Gastrocnemius medialis (tissue), 4 donors: ENCODE results near the gene ADIPOQ. TPM values are rescaled to one million over a fixed set of nuclear protein-coding genes. Genes with fewer than 3 reads are reported as not detected.
"Not testable (repeated sequence)": the region's sequence is repeated elsewhere in the genome, so short reads cannot be mapped to it uniquely, and the experiment has no call there.

ENCODE experiments used
- ATAC-seq, 2 donors: fragments of 150-250 bp; one replicate each; pipeline ENCODE4 v1.9.1; 2016
- DNase-seq, 2 donors: peaks; one replicate each; pipeline ENCODE4 v3.0.0-alpha.2; 2019
- H3K27ac ChIP-seq, 4 donors: fragments of 200-600 bp; sonication (generic); 1 replicate in 1 of 4; 2 replicates in 3 of 4; pipeline ENCODE4 v1.5.1; 2016 to 2018; ENCODE audit warnings: mild to moderate bottlenecking in 2 of 4, moderate library complexity in 1 of 4
- H3K27me3 ChIP-seq, 3 donors: fragments of 200-600 bp; sonication (generic) in 2 of 3; 1 replicate in 1 of 3; 2 replicates in 2 of 3; pipeline versions ENCODE4 v1.5.1 to v1.6.0; 2016 to 2019; ENCODE audit warnings: mild to moderate bottlenecking in 1 of 3, moderate library complexity in 1 of 3
- H3K36me3 ChIP-seq, 2 donors: fragments of 200-600 bp; sonication (generic) in 1 of 2; one replicate each; pipeline ENCODE4 v1.5.1; 2017 to 2018
- H3K4me1 ChIP-seq, 2 donors: fragments of 200-600 bp; sonication (generic) in 1 of 2; one replicate each; pipeline ENCODE4 v1.5.1; 2016 to 2017; ENCODE audit warnings: mild to moderate bottlenecking in 2 of 2
- H3K4me3 ChIP-seq, 4 donors: fragments of 200-600 bp; sonication (generic) in 3 of 4; 1 replicate in 1 of 4; 2 replicates in 3 of 4; pipeline ENCODE4 v1.5.1; 2016 to 2019; ENCODE audit warnings: mild to moderate bottlenecking in 2 of 4
- H3K9me3 ChIP-seq, 3 donors: fragments of 200-600 bp; sonication (generic) in 2 of 3; 1 replicate in 1 of 3; 2 replicates in 2 of 3; pipeline ENCODE4 v1.5.1; 2016 to 2019
- CTCF ChIP-seq, 5 experiments: fragments of 450-650 bp in 3 of 5; fragments of 200-600 bp in 2 of 5; sonication (generic) in 2 of 5; IDR thresholded peaks in 4 of 5; conservative IDR thresholded peaks in 1 of 5; 1 replicate in 4 of 5; 2 replicates in 1 of 5; pipeline ENCODE4 v1.5.1; 2016 to 2019; ENCODE audit warnings: antibody characterized with exemption in 5 of 5, mild to moderate bottlenecking in 3 of 5, moderate library complexity in 3 of 5
- POLR2A ChIP-seq, 2 donors: fragments of 450-650 bp; IDR thresholded peaks; one replicate each; pipeline ENCODE4 v1.6.1; 2017; ENCODE audit warnings: antibody characterized with exemption in 2 of 2, mild to moderate bottlenecking in 2 of 2, moderate library complexity in 2 of 2
- in situ Hi-C, 4 donors: fragments of 200-750 bp; cut with MboI; loops; one replicate each; pipeline versions ENCODE4 v1.15.0 to v1.8.0; 2017; ENCODE audit warnings: low sequenced_read_pairs in 4 of 4
- intact Hi-C: fragments of 100-400 bp; cut with DNase I; formaldehyde crosslinking; loops from one replicate; pipeline ENCODE4 v1.15.1; 2023; ENCODE audit warnings: low total_unique reads
- total RNA-seq, 4 donors: library from RNA; depleted of rRNA; stranded (reverse); fragments of >200 nt; gene quantifications; one replicate each; pipeline versions ENCODE4 v1.1.0 to v1.2.3, GENCODE V29; 2016

The ADIPOQ gene
- total RNA-seq, 4 donors from 2014 or later, result 0.33 to 4.1 (median 1.8) TPM

DNA sequence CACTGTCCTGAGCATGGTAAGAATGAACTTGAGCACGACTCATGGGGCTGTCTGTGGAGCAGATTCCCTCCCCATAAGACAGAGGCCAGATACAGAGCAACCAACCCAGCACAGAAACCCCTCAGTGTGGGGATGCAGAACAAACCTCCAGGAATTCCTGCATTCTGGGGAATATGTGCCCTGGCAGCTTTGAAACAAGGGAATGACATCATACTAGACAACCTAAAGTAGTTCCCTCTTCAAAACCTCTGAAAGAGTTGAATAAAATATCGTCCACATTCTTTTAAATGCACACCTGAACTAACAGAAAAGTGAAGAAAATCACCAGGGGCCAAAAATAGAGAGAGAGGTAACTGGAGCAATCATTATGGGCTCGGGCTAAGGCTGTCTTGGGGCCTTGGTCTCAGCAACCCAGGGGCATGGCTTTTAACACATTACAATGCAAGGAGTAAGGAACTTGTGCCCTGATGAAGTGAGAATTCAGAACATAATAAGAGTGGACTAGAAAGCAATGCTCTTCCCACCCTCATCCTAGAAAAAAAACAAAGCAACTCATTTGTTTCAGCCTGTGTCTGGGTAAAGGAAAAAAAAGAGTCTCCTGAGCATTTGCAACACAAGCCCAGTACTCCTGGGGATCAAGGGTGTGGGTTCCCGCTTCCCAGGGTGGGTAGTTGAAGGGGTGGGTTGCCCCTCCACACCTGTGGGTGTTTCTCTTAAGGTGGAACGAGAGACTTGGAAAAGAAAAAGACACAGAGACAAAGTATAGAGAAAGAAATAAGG is 43.9 kb downstream of the ADIPOQ start:
- Histone ChIP-seq H3K4me3 (no peak overlapping the region), H3K27ac (no peak overlapping the region), H3K27me3 (no peaks in the 10 kb centered on the region), H3K9me3 (no peaks in the 10 kb centered on the region), H3K36me3 (no peaks in the 10 kb centered on the region), H3K4me1 (peaks cover 10 to 11% of the 10 kb centered on the region in 2 donors)
- ATAC-seq (no peak), DNase-seq (no peak)
- no peak for TF ChIP-seq CTCF (IDR thresholded peaks at IDR 0.05 in 4 of 5, conservative IDR thresholded peaks at IDR 0.05 in 1 of 5)
- TF ChIP-seq POLR2A (IDR thresholded peaks at IDR 0.05), result no peak
- intact Hi-C loops (no loop called here), in situ Hi-C loops (no loop called here)

- intact Hi-C loops, result not testable (repeated sequence)
Measured at GRCh38 chr3:186887507-186887938, 45.0 kb downstream of the ADIPOQ start.

GRCh38 chr3:186888569-186888968 is 46.1 kb downstream of the ADIPOQ start:
- Histone ChIP-seq H3K9me3 (no peaks in the 10 kb centered on the region), H3K4me1 (peaks cover 10 to 11% of the 10 kb centered on the region in 2 donors), H3K27me3 (no peaks in the 10 kb centered on the region), H3K36me3 (no peaks in the 10 kb centered on the region), H3K4me3 (no peak overlapping the region), H3K27ac (peak overlapping the region; percentile 7 to 55 (median 36))
- intact Hi-C loops, result no loop called here
- in situ Hi-C loops, result no loop called here
- ATAC-seq (peak; percentile 85 to 98), DNase-seq (peak in 1 of 2 donors; percentile 29)
- no peak for TF ChIP-seq CTCF (IDR thresholded peaks at IDR 0.05 in 4 of 5, conservative IDR thresholded peaks at IDR 0.05 in 1 of 5)

More at GRCh38 chr3:186887507-186887938, 45.0 kb downstream of the ADIPOQ start:
- peaks cover 10 to 11% of the 10 kb centered on the region in 2 donors for H3K4me1 ChIP-seq
- in situ Hi-C loops, ATAC-seq, H3K36me3 ChIP-seq, DNase-seq, H3K9me3 ChIP-seq, H3K27ac ChIP-seq, H3K4me3 ChIP-seq, H3K27me3 ChIP-seq: not testable (repeated sequence)

- DNase-seq, intact Hi-C loops, H3K27ac ChIP-seq, H3K9me3 ChIP-seq, H3K27me3 ChIP-seq, H3K4me3 ChIP-seq, H3K36me3 ChIP-seq, ATAC-seq, in situ Hi-C loops: not testable (repeated sequence)
- H3K4me1 ChIP-seq, result peaks cover 10 to 11% of the 10 kb centered on the region in 2 donors
Measured at GRCh38 chr3:186889698-186890097, 47.2 kb downstream of the ADIPOQ start.

DNA sequence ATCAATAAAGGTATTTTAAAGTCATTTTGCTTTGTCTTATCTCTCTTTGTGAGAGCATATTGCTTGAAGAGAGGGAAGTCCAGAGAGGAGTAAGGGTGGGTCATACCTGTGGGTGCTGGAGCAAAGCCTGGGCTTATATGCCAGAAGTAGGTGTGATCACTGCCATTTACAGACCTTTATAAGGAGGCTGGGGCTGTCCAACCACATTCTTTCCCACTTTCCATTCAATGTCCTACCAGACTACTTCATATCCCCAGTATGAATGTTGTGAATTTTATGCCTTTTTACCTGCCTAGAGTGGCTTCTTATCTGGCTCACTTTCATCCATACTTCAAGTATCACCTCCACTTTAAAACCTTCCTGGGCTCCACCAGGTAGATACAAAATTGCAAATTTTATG is 48.4 kb downstream of the ADIPOQ start:
- H3K4me1 ChIP-seq, result peaks cover 10 to 11% of the 10 kb centered on the region in 2 donors
- intact Hi-C loops, result no loop called here

DNA sequence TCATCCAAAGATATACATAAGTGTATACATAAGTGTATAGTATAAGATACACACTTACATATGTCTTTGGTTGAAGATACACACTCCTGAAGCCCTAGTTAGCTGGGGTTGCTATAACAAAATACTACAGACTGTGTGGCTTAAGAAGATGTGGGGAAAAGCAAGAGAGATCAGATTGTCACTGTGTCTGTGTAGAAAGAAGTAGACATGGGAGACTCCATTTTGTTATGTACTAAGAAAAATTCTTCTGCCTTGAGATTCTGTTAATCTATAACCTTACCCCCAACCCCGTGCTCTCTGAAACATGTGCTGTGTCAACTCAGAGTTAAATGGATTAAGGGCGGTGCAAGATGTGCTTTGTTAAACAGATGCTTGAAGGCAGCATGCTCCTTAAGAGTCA is 50.6 kb downstream of the ADIPOQ start:
- H3K27me3 ChIP-seq, H3K4me3 ChIP-seq, H3K27ac ChIP-seq, in situ Hi-C loops, ATAC-seq, H3K36me3 ChIP-seq, DNase-seq, H3K9me3 ChIP-seq, intact Hi-C loops: not testable (repeated sequence)
- H3K4me1 ChIP-seq, result peaks cover 10% of the 10 kb centered on the region in 2 donors

More for the DNA sequence above, 48.4 kb downstream of the ADIPOQ start:
- ATAC-seq (no peak), DNase-seq (no peak)
- in situ Hi-C loops, result no loop called here
- H3K27me3 ChIP-seq, result no peaks in the 10 kb centered on the region
- TF ChIP-seq POLR2A (IDR thresholded peaks at IDR 0.05), result no peak
- TF ChIP-seq CTCF (IDR thresholded peaks at IDR 0.05 in 4 of 5, conservative IDR thresholded peaks at IDR 0.05 in 1 of 5), result no peak
- no peak overlapping the region for H3K27ac ChIP-seq
- no peaks in the 10 kb centered on the region for H3K36me3 ChIP-seq
- no peaks in the 10 kb centered on the region for H3K9me3 ChIP-seq
- no peak overlapping the region for H3K4me3 ChIP-seq
